NCI-H1092 treated with DMSO at 0.1 percent for 48 hours (cell line): ENCODE measurements around the gene PLEKHH2.
"Not testable (repeated sequence)": the region's sequence is repeated elsewhere in the genome, so short reads cannot be mapped to it uniquely, and the experiment has no call there.

Experiments used
- DNase-seq: peaks from one replicate; lab custom pipeline; 2025; lab: John Stamatoyannopoulos, UW

PLEKHH2 gene

DNA sequence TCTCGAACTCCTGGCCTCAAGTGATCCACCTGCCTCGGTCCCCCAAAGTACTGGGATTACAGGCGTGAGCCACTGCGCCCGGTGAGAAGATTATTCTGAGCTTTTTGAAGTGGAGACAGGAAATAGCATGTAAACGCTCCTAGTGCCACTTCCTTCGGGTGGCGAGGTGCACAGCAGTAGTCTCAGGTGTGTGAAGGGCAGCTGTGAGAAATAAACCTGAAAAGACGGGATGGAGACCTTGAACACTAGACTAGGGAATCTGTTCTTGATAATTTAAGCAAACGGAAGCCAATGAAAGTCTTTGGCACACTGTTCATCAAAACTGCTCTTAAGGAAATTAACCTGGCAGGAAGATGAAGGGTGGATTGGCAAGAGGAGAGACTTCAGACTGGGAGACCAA, 439 bp upstream of the PLEKHH2 start:
- DNase-seq, result no peak

DNA sequence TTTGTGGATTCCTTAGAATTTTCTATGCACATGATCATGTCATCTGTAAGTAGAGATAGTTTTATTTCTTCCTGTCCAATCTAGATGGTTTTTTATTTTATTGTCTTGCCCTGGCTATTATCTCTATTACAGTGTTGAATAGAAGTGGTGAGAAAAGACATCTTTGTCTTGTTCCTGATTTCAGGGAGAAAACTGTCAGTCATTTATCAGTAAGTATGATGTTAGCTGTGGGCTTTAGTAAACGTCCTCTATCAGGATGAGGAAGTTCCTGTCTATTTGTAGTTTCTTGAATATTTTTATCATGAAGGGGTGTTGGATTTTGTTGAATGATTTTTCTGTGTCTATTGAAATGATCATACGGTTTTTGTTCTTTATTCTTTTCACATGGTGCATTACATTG, 5.3 kb downstream of the PLEKHH2 start:
- DNase-seq, result no peak

DNA sequence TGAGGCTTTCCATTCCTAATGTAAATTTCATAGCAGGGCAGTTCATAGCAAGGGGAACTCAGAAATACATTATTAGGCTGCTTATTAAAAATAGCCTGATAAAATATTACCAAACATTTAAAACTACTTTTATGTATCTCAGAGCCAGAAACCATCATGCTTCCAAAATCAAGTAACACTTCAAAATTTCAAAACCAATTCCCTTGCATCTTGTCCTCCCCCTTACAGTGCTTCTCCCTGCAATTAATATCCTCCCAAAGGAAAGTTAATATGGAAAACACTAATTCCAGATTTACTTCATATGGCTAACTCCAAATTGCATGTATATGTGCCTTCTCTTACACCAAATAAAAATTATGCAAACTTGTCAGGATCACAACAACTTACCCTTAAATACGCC, 6.6 kb downstream of the PLEKHH2 start:
- DNase-seq, result no peak

DNA sequence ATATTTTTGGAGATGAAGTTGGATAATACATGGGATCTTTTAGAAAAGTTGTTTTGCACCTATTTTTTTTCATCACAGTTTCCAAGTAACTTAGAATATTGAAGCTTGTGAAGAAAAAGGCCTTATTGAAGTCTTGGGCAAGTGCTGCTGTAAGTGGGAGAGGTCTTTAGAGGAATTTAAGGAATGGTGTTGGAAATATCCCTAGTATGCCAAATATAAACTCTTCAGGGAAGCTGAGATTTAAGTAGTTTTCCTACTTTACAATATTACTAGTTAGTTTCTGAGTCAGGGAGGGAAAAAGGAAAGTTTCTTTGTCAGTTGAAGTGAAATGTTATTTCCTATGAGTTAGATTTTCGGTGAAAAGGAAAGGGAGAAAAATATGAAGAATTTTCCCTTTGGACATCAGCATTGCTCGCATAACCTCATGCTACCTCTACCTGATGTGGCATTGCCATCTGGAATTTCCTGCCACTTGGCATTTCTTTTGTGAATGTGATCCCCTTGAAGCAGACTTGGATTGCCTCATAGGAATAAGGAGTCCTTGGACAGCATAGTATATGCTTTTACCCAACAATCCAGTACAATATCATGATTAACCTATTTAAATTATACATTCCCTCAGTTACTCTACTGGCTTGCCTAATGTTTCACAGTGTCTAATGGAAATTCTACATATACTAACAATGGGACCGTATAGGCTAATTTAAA, 12.1 kb downstream of the PLEKHH2 start:
- DNase-seq, result no peak

DNA sequence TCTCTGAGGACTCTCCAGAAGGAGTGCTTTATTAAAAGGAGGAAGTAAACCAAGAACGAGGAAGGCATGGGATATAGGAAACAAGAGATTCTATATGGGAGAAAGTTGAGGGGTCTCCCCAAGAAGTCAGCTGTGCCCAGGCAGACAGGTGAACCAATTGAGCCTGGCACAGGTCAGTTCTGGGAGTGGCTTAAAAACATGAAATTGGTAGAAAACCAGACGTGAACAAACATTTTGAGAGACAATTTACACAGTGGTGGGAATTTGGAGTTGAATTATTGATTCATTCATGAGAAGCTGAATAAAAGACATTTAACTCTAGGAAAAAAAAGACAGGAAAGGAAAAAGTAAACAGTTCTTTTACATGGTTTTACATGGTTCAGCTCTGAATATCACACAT, 16.4 kb downstream of the PLEKHH2 start:
- no peak for DNase-seq

DNA sequence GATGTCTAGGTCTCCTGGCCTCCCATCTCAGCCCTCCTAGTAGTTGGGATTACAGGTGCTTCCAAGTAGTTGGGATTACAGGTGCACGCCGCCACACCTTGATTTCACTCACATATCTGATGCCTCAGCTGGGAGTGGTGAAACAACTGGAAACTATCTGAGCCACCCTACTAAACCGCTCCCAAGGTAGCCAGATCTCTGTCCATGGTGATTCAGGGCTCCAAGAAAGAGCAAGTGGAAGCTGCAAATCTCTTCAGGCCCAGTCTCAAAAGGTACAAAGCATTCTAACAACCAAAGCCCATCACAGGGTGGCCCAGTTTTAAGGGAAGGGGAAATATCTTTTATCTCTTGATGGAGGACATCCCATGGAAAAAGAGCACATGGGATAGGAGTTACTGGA, 20.2 kb downstream of the PLEKHH2 start:
- no peak for DNase-seq

DNA sequence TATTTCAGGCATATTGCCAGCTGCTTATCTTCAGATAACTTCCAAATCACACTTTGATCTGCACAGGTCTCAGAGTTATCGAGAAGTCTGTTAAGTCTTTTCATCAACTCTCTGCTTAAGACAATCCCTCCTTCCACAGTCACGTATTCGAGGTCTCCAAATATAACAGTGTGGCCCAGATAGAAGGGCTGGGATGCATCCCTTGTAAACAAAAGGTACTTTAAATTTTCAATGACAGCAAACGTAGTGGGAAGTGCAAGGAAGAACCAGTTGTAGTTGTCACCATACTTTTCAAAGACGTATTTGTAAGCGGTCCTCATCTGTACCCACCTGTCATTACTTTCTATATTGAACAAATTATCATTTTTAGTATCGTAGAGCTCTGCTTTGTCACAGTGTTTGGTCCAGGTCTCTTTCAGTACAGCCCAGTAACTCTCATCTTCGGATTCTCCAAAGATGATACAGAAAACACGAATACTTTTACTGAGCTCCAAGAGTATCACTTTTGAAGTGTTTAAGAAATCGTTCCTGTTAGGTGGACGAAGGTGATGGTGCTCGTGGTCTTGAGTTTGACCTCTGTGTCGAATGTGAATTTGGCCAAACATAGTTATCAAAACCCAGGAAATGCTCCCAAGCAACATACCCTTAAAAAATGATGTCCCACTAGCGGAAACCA, 38.7 kb downstream of the PLEKHH2 start:
- no peak for DNase-seq

DNA sequence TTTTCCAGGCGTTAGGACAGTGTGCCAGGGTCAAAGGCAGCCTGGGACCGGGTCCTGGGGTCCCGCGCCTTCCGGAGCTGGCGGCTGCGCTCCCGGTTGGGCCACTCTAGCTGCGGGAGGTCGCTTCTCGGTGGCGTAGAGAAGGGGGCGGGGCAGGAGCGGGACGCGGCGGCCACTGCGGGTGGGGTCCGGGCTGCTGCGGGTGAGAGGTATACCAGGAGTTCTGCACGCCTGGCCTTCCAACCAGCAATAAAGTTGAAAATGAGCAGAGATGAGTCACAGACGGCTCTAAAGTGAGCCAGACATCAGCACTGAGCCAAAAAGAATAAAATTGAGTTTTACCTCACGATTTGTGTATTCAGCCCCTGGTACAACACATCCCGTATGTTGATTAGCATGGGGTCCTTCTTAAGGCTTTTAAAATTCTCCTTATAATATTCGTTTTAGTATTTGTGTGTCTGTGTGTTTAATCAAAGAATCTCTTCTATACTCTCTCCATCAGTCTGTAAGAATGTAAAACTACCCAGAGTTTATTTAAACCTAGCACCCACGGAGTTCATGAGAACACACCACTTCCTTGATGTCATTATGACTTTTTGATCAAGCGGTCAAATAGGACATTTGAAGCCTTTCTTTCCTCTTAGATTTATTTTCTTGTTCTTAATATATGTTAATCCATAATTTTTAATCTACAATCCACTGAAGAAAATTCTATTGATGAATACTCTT, 39.4 kb downstream of the PLEKHH2 start, which contains the start of gene C1GALT1C1L:
TSS of gene C1GALT1C1L (minus strand) at position 108 of the 729 bp plus-strand sequence. CDS start at position 1, 107 bp downstream.
- no peak for DNase-seq

DNA sequence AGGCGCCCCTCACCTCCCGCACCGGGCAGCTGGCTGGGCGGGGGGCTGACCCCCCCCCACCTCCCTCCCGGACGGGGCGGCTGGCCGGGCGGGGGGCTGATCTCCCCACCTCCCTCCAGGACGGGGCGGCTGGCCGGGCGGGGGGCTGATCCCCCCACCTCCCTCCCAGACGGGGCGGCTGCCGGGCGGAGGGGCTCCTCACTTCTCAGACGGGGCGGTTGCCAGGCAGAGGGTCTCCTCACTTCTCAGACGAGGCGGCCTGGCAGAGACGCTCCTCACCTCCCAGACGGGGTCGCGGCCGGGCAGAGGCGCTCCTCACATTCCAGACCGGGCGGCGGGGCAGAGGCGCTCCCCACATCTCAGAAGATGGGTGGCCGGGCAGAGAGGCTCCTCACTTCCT, 40.7 kb downstream of the PLEKHH2 start:
- not testable (repeated sequence) for DNase-seq

DNA sequence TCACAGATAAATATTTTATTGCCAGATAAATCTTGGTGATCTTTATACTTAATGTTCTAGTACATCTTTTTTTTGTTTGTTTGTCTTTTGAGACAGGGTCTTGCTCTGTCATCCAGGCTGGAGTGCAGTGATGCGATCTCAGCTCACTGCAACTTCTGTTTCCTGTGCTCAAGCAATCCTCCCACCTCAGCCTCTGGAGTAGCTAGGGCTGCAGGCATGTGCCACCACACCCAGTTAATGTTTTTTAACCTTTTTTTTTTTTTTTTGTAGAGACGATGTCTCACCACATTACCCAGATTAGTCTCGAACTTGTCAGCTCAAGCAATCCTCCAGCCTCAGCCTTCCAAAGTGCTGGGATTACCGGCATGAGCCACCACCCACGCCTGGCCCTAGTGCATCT, 48.3 kb downstream of the PLEKHH2 start:
- DNase-seq, result no peak

DNA sequence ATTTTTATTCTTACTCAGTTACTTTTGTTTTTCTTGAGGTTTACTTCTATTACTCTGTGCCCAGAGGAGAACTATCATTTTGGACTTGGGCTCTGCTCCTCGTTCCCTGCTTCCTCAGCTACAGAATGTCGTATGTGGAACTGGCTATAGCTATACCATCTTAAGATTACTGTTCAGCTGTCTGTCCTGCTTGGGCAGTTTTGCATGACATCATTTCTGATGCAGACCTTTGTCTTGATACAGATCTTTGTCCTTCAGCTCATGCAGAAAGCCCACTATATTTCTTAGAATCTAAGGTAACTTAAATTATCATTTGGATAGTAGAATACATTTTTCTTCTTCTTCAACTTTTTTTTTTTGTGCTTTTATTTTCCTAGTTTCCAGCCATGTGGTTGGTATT, 52.9 kb downstream of the PLEKHH2 start:
- no peak for DNase-seq

DNA sequence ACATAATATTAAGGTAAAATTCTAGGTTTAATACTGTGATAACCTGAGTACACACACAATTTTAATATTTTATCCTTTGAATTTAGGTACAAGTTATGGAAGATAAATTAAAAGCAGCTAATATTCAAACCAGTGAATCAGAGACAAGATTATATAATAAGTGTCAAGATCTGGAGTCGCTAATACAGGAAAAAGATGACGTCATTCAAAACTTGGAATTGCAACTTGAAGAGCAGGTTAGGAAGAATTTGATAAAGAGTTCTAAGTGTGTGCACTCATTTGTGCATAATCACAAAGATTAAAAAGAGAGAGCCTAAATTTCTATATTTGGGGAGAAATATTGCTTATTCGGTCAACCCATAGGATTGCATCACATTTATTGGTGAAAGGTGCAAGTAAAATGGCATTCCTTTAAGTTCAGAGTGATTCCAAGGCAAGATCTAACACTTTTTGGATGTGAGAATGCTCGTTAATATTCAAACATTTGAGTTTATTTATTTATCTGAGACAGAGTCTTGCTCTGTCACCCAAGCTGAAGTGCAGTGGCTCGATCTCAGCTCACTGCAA, 55.5 kb downstream of the PLEKHH2 start:
- DNase-seq, result no peak

DNA sequence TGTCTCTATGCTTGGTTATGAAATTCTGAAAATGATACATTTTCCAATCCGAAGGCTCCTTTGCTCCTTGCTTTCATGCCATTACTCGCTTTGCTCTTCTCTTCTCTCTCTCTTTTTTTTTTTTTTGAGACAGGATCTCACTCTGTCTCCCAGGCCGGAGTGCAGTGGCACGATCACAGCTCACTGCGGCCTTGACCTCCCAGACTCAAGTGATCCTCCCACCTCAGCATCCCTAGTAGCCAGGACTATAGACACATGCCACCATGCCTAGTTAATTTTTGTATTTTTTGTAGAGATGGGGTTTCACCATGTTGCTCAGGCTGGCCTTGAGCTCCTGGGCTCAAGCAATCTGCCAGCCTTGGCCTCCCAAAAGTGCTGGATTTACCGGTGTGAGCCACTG, 61.1 kb downstream of the PLEKHH2 start:
- DNase-seq, result not testable (repeated sequence)

DNA sequence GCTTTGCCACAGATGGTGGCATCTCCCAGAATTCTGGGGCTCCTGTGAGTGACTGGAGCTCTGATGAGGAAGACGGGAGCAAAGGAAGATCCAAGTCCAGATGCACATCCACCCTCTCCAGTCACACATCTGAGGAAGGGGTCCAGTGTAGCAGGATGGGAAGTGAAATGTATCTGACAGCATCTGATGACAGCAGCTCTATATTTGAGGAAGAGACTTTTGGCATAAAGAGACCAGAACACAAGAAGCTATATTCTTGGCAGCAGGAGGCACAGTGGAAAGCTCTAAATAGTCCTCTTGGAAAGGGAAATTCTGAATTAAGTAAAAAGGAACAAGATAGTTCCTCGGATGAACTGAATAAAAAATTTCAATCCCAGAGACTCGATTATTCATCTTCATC, 62.7 kb downstream of the PLEKHH2 start:
- DNase-seq, result no peak

DNA sequence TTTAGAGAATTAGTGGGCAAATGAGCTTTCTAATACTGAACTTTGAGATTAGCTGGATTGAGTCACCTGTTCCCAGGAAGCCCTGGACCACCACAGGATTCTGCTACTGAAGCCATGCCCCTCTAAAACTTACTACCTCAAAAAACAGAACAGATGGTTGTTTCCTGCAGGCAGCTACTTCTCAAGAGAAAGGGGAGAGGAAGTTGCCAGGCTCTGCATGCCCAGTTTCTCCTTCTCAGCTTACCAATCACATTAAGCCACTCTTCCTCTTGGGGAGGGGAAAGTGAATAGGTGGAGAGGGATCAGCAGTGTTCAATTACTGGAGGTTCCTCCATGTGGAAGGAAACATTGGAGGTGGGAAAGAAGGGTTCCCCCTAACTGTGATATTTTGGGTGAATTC, 64.1 kb downstream of the PLEKHH2 start:
- DNase-seq, result no peak

DNA sequence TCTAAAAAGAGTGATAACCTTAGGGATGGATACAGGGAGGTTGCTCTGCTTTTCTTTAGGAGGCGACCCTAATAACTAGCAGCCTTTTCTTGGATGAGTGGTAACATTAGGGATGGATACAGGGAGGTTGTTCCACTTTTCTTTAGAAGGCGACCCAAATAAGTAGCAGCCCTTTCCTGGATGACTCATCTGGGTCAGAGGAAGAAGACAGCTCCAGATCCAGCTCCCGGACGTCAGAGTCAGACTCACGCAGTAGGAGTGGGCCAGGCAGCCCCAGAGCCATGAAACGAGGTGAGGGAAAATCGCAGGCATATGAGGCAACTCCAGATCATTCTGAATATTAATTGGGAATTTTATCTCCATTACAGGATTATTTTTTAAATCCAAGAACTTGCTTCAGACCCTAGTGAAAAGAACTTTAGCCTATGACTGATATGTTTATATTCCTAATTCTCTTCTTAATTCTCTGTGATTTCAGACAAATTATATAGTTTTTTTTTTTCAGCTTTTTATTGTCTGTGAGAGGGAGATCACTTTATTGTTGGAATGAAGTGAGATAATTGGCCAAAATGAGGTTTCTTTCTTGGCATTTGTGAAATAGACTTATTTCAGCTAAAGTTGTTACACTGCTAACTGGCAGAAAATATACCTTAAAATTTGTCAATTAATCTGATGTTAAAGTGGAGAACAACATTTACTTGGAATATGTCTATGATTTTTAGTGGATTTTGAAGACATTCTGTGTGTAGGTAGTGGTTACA, 70.4 kb downstream of the PLEKHH2 start:
- DNase-seq, result no peak

DNA sequence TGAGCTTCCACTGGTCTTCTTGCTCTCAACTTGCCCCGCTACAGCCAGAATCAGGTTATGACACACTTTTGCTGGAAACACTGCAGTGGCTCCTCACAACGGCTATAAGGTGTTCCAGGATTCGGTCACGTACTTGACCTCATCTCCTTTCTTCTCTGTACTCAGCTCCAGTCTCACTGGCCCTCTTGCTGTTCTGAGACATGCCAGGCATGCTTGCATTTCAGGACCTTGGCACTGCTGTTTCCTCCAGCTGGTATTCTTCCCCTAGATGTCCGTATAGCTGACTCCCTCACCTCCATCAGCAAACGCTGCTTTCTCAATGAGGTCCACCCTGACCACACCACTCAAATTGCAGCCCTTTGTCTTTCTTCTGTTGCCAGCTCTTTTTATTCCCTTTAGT, 71.1 kb downstream of the PLEKHH2 start:
- no peak for DNase-seq

DNA sequence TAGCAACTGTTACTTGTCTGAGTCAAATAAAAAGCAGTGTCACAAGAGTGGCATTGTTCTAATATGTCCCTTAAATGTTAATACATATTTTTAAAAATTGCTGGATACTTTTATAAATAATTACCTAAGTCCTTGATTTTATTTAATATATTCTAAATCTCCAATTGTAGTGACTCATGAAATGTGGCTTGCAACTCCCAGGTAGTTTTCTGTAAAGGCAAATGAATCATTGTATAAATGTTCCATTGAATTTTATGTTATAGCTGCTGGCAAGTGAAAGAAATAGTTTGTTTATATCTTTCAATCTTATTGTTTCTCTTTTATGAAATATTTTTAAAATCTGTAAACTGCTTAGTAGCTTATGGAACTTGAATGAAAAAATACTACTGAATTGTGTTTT, 71.8 kb downstream of the PLEKHH2 start:
- DNase-seq, result no peak

DNA sequence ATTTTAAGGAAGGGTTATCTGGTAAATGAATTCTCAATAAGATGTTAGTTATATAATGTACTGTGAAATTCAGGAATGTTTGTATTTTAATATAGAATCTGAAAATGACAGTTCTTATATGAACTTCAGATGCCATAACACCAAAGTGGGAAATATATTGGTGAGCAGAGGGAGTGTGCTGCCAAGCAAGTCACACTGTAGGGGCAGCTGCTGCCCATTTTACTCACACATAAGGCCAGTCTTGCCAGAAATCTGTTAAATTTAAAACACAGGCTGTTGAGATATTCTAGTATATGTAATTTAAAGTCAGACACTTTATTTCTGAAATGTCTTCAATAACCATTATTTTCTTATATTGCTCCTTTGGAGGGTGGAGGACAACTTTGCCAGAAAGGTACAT, 73.8 kb downstream of the PLEKHH2 start:
- DNase-seq, result no peak

DNA sequence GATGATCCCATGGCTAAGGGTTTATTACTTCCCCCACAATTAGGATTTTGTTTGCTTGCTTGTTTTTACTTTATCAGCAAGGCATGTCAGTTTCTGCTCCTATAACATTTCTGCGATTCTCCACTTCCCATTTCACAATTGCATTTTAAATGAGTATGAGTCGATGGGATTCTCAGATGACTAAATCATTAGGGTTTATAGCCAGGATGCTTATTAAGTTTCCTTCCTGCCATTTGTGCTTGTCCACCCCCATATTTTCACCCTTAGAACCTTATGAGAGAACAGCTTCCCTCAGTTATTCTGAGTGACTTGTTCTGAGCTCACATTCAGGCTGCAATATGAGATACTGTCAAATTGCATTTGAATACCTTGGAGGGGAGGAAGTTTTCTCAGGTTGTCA, 77.1 kb downstream of the PLEKHH2 start:
- DNase-seq, result no peak

DNA sequence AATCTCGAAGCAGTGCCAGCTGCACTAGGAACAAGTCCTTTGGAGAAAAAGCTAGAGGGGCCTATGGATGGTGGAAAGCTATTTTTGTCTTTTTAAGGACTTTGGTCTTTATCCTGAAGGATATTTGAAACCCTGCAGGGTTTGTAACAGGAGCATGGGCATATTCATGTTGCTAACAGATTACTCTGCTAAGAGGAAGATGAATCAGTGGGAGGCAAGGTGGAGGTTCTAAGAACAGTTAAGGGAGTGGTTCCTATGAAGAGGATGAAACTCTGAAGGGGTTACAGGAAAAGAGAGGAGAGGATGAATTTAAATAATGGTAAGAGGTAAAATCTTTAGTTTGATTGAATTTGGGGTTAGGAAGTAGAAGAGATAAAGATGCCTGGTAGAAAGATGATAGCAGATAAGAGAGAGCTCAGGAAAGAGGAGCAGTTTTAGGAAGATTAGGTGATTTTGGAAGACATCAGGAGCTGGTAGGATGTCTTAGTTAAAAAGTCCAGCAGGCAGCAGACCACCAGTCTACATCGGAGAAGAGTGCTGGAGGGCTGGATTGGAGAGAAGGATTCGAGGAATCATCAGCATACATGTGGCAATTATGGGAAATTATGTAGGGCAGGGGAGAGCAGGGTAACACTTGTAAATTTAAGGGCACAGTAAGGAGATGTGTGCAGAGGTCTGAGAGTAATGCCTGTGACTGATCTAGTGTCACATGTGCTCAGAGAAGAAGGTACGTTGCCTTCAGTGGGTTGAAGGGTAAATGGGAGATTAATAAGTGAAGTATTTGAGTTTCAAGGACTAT, 78.4 kb downstream of the PLEKHH2 start:
- DNase-seq, result no peak
